Measurements from ENCODE around the gene FAM168A.

Gene FAM168A

GRCh38 chr11:73387594-73388264 is 210.2 kb downstream of the FAM168A start:
- H3K9me3 ChIP-seq (ENCODE audit: control insufficient read depth, insufficient read depth, low read length) = no peaks in the 10 kb centered on the region
- H3K4me1 ChIP-seq (ENCODE audit: control insufficient read depth, insufficient read depth, low read length) = peaks cover 8% of the 10 kb centered on the region; the same call in 1 of the 2 replicates
- no peak overlapping the region for H3K9ac ChIP-seq (ENCODE audit: low read depth, low read length)
- no peaks in the 10 kb centered on the region for H3K36me3 ChIP-seq (ENCODE audit: control insufficient read depth, insufficient read depth, low read length)
- H3K27ac ChIP-seq (ENCODE audit: low read depth, low read length) = no peak overlapping the region
- H3K4me3 ChIP-seq (ENCODE audit: low read depth, low read length) = no peak overlapping the region
- no peaks in the 10 kb centered on the region for H3K27me3 ChIP-seq (ENCODE audit: control insufficient read depth, insufficient read depth, low read length)

- Histone ChIP-seq H3K4me3 (ENCODE audit: low read depth, low read length) (no peak overlapping the region), H3K9ac (ENCODE audit: low read depth, low read length) (no peak overlapping the region), H3K27ac (ENCODE audit: low read depth, low read length) (no peak overlapping the region), H3K4me1 (ENCODE audit: control insufficient read depth, insufficient read depth, low read length) (peaks cover 8% of the 10 kb centered on the region; the same call in 1 of the 2 replicates), H3K9me3 (ENCODE audit: control insufficient read depth, insufficient read depth, low read length) (no peaks in the 10 kb centered on the region), H3K36me3 (ENCODE audit: control insufficient read depth, insufficient read depth, low read length) (no peaks in the 10 kb centered on the region), H3K27me3 (ENCODE audit: control insufficient read depth, insufficient read depth, low read length) (no peaks in the 10 kb centered on the region)
Observed at GRCh38 chr11:73386546-73386945, 211.4 kb downstream of the FAM168A start.

GRCh38 chr11:73386016-73386415 is 211.9 kb downstream of the FAM168A start:
- no peaks in the 10 kb centered on the region for H3K9me3 ChIP-seq (ENCODE audit: control insufficient read depth, insufficient read depth, low read length)
- no peaks in the 10 kb centered on the region for H3K27me3 ChIP-seq (ENCODE audit: control insufficient read depth, insufficient read depth, low read length)
- H3K36me3 ChIP-seq (ENCODE audit: control insufficient read depth, insufficient read depth, low read length) = no peaks in the 10 kb centered on the region
- no peak overlapping the region for H3K4me3 ChIP-seq (ENCODE audit: low read depth, low read length)
- peaks cover 8% of the 10 kb centered on the region; the same call in 1 of the 2 replicates for H3K4me1 ChIP-seq (ENCODE audit: control insufficient read depth, insufficient read depth, low read length)
- H3K9ac ChIP-seq (ENCODE audit: low read depth, low read length) = no peak overlapping the region
- H3K27ac ChIP-seq (ENCODE audit: low read depth, low read length) = no peak overlapping the region

GRCh38 chr11:73384872-73385689 is 212.8 kb downstream of the FAM168A start:
- H3K36me3 ChIP-seq (ENCODE audit: control insufficient read depth, insufficient read depth, low read length) = no peaks in the 10 kb centered on the region
- peaks cover 8% of the 10 kb centered on the region; the same call in 1 of the 2 replicates for H3K4me1 ChIP-seq (ENCODE audit: control insufficient read depth, insufficient read depth, low read length)
- H3K9me3 ChIP-seq (ENCODE audit: control insufficient read depth, insufficient read depth, low read length) = no peaks in the 10 kb centered on the region
- no peak overlapping the region for H3K27ac ChIP-seq (ENCODE audit: low read depth, low read length)
- H3K27me3 ChIP-seq (ENCODE audit: control insufficient read depth, insufficient read depth, low read length) = no peaks in the 10 kb centered on the region
- no peak overlapping the region for H3K9ac ChIP-seq (ENCODE audit: low read depth, low read length)
- H3K4me3 ChIP-seq (ENCODE audit: low read depth, low read length) = no peak overlapping the region

- no peaks in the 10 kb centered on the region for H3K36me3 ChIP-seq (ENCODE audit: control insufficient read depth, insufficient read depth, low read length)
- no peak overlapping the region for H3K27ac ChIP-seq (ENCODE audit: low read depth, low read length)
- H3K27me3 ChIP-seq (ENCODE audit: control insufficient read depth, insufficient read depth, low read length) = no peaks in the 10 kb centered on the region
- no peak overlapping the region for H3K4me3 ChIP-seq (ENCODE audit: low read depth, low read length)
- H3K9me3 ChIP-seq (ENCODE audit: control insufficient read depth, insufficient read depth, low read length) = no peaks in the 10 kb centered on the region
- H3K4me1 ChIP-seq (ENCODE audit: control insufficient read depth, insufficient read depth, low read length) = peaks cover 8% of the 10 kb centered on the region; the same call in 1 of the 2 replicates
- no peak overlapping the region for H3K9ac ChIP-seq (ENCODE audit: low read depth, low read length)
Observed at GRCh38 chr11:73384531-73384871, 213.4 kb downstream of the FAM168A start.

- Histone ChIP-seq H3K4me3 (ENCODE audit: low read depth, low read length) (no peak overlapping the region), H3K4me1 (ENCODE audit: control insufficient read depth, insufficient read depth, low read length) (peaks cover 8% of the 10 kb centered on the region; the same call in 1 of the 2 replicates), H3K27me3 (ENCODE audit: control insufficient read depth, insufficient read depth, low read length) (no peaks in the 10 kb centered on the region), H3K9me3 (ENCODE audit: control insufficient read depth, insufficient read depth, low read length) (no peaks in the 10 kb centered on the region), H3K9ac (ENCODE audit: low read depth, low read length) (no peak overlapping the region), H3K36me3 (ENCODE audit: control insufficient read depth, insufficient read depth, low read length) (no peaks in the 10 kb centered on the region), H3K27ac (ENCODE audit: low read depth, low read length) (no peak overlapping the region)
Observed at GRCh38 chr11:73384125-73384441, 213.8 kb downstream of the FAM168A start.

- no peak overlapping the region for H3K27ac ChIP-seq (ENCODE audit: low read depth, low read length)
- no peak overlapping the region for H3K9ac ChIP-seq (ENCODE audit: low read depth, low read length)
Observed at GRCh38 chr11:73383249-73384124, 214.4 kb downstream of the FAM168A start.

GRCh38 chr11:73382747-73383146 is 215.2 kb downstream of the FAM168A start:
- no peak overlapping the region for H3K4me3 ChIP-seq (ENCODE audit: low read depth, low read length)
- H3K27ac ChIP-seq (ENCODE audit: low read depth, low read length) = no peak overlapping the region
- peaks cover 8% of the 10 kb centered on the region; the same call in 1 of the 2 replicates for H3K4me1 ChIP-seq (ENCODE audit: control insufficient read depth, insufficient read depth, low read length)
- H3K27me3 ChIP-seq (ENCODE audit: control insufficient read depth, insufficient read depth, low read length) = no peaks in the 10 kb centered on the region
- no peaks in the 10 kb centered on the region for H3K36me3 ChIP-seq (ENCODE audit: control insufficient read depth, insufficient read depth, low read length)
- no peaks in the 10 kb centered on the region for H3K9me3 ChIP-seq (ENCODE audit: control insufficient read depth, insufficient read depth, low read length)
- H3K9ac ChIP-seq (ENCODE audit: low read depth, low read length) = no peak overlapping the region

More at GRCh38 chr11:73383249-73384124, 214.4 kb downstream of the FAM168A start:
- Histone ChIP-seq H3K4me3 (ENCODE audit: low read depth, low read length) (no peak overlapping the region), H3K9me3 (ENCODE audit: control insufficient read depth, insufficient read depth, low read length) (no peaks in the 10 kb centered on the region), H3K36me3 (ENCODE audit: control insufficient read depth, insufficient read depth, low read length) (no peaks in the 10 kb centered on the region), H3K4me1 (ENCODE audit: control insufficient read depth, insufficient read depth, low read length) (peaks cover 8% of the 10 kb centered on the region; the same call in 1 of the 2 replicates), H3K27me3 (ENCODE audit: control insufficient read depth, insufficient read depth, low read length) (no peaks in the 10 kb centered on the region)

- no peaks in the 10 kb centered on the region for H3K36me3 ChIP-seq (ENCODE audit: control insufficient read depth, insufficient read depth, low read length)
- no peak overlapping the region for H3K4me3 ChIP-seq (ENCODE audit: low read depth, low read length)
- no peak overlapping the region for H3K27ac ChIP-seq (ENCODE audit: low read depth, low read length)
- H3K9me3 ChIP-seq (ENCODE audit: control insufficient read depth, insufficient read depth, low read length) = no peaks in the 10 kb centered on the region
- H3K27me3 ChIP-seq (ENCODE audit: control insufficient read depth, insufficient read depth, low read length) = peaks cover 3% of the 10 kb centered on the region; the same call in 1 of the 2 replicates
- no peak overlapping the region for H3K9ac ChIP-seq (ENCODE audit: low read depth, low read length)
- peaks cover 10% of the 10 kb centered on the region; the same call in 1 of the 2 replicates for H3K4me1 ChIP-seq (ENCODE audit: control insufficient read depth, insufficient read depth, low read length)
Observed at GRCh38 chr11:73382183-73382582, 215.7 kb downstream of the FAM168A start.

- Histone ChIP-seq H3K36me3 (ENCODE audit: control insufficient read depth, insufficient read depth, low read length) (no peaks in the 10 kb centered on the region), H3K4me3 (ENCODE audit: low read depth, low read length) (no peak overlapping the region), H3K9me3 (ENCODE audit: control insufficient read depth, insufficient read depth, low read length) (no peaks in the 10 kb centered on the region), H3K27ac (ENCODE audit: low read depth, low read length) (no peak overlapping the region), H3K9ac (ENCODE audit: low read depth, low read length) (no peak overlapping the region), H3K4me1 (ENCODE audit: control insufficient read depth, insufficient read depth, low read length) (peaks cover 13% of the 10 kb centered on the region; the same call in 1 of the 2 replicates), H3K27me3 (ENCODE audit: control insufficient read depth, insufficient read depth, low read length) (peaks cover 8% of the 10 kb centered on the region)
Observed at GRCh38 chr11:73381589-73381988, 216.3 kb downstream of the FAM168A start.
